Transverse colon (tissue), 4 donors: ENCODE measurements around the gene FAM149B1. TPM values are rescaled to one million over a fixed set of nuclear protein-coding genes. Genes with fewer than 3 reads are reported as not detected.

Source experiments
- DNase-seq: peaks from one replicate; pipeline ENCODE4 v3.0.0-alpha.2; 2019
- H3K27ac ChIP-seq, 4 donors: fragments of 200-600 bp; sonication (generic); 2 replicates each; pipeline ENCODE4 v1.5.1; 2016 to 2018; ENCODE audit warnings: inconsistent platforms in 4 of 4
- H3K27me3 ChIP-seq: fragments of 200-600 bp; sonication (generic); 2 replicates; pipeline ENCODE4 v1.5.1; 2017; ENCODE audit warnings: inconsistent platforms
- H3K36me3 ChIP-seq, 4 donors: fragments of 200-600 bp; sonication (generic); 2 replicates each; pipeline ENCODE4 v1.5.1; 2017 to 2019; ENCODE audit warnings: inconsistent platforms in 4 of 4
- H3K4me1 ChIP-seq, 4 donors: fragments of 200-600 bp; sonication (generic); 2 replicates each; pipeline ENCODE4 v1.5.1; 2017 to 2020; ENCODE audit warnings: inconsistent platforms in 4 of 4
- H3K4me3 ChIP-seq, 4 donors: fragments of 200-600 bp; sonication (generic); 1 replicate in 1 of 4; 2 replicates in 3 of 4; pipeline versions ENCODE4 v1.5.1 to v1.6.1; 2017 to 2019; ENCODE audit warnings: inconsistent platforms in 4 of 4
- H3K9me3 ChIP-seq, 2 donors: fragments of 200-600 bp; sonication (generic); 2 replicates each; pipeline ENCODE4 v1.5.1; 2017 to 2019; ENCODE audit warnings: inconsistent platforms in 2 of 2
- EP300 ChIP-seq: sonication (generic); formaldehyde crosslinking; IDR thresholded peaks from one replicate; pipeline ENCODE4 v1.6.1; 2017; ENCODE audit warnings: antibody characterized with exemption, low read depth
- POLR2A ChIP-seq: fragments of 450-650 bp; IDR thresholded peaks from one replicate; pipeline ENCODE4 v1.6.1; 2016; ENCODE audit warnings: antibody characterized with exemption, mild to moderate bottlenecking, moderate library complexity
- POLR2AphosphoS5 ChIP-seq, 3 donors: sonication (generic); formaldehyde crosslinking; IDR thresholded peaks; one replicate each; pipeline ENCODE4 v1.6.1; 2016; ENCODE audit warnings: antibody characterized with exemption in 3 of 3
- WGBS, 2 donors: methylation state at CpG; one replicate each; pipeline ENCODE4 v1.1.5; 2018; ENCODE audit warnings: low coverage in 1 of 2; 5-methylcytosine and 5-hydroxymethylcytosine counted together
- in situ Hi-C, 4 donors: fragments of 200-750 bp; cut with MboI; loops; one replicate each; pipeline versions ENCODE4 v1.15.0 to v1.15.1; 2017; ENCODE audit warnings: low sequenced_read_pairs in 3 of 4, low pct_ligation_motif_present in 1 of 4, low pct_unique_long_range_greater_than_20kb in 1 of 4
- intact Hi-C: fragments of 100-400 bp; cut with DNase I; formaldehyde crosslinking; loops from one replicate; pipeline ENCODE4 v1.15.1; 2023; ENCODE audit warnings: low total_unique reads
- total RNA-seq, 4 donors: library from RNA; depleted of rRNA; stranded (reverse); fragments of >200 nt; gene quantifications; one replicate each; pipeline ENCODE4 v1.1.0, GENCODE V29; 2016
- TF ChIP-seq, protein P1 (sequence below), 5 experiments: fragments of 200-600 bp in 3 of 5; fragments of 450-650 bp in 2 of 5; sonication (generic) in 3 of 5; IDR thresholded peaks; 1 replicate in 2 of 5; 2 replicates in 3 of 5; pipeline ENCODE4 v1.5.1; 2016 to 2017; ENCODE audit warnings: antibody characterized with exemption in 5 of 5, inconsistent platforms in 3 of 5, mild to moderate bottlenecking in 2 of 5, moderate library complexity in 1 of 5

The FAM149B1 gene
- total RNA-seq, 4 donors from 2014 or later = 9.7 to 32.0 (median 17.3) TPM

GRCh38 chr10:73219384-73219783, 51.5 kb downstream of the FAM149B1 start:
- no peaks in the 10 kb centered on the region for H3K9me3 ChIP-seq
- no peak overlapping the region for H3K27ac ChIP-seq
- H3K36me3 ChIP-seq = peaks cover 0 to 13% (median 0%) of the 10 kb centered on the region in 4 donors
- intact Hi-C loops = no loop called here
- H3K4me3 ChIP-seq = no peak overlapping the region
- TF ChIP-seq POLR2A = no peak
- TF ChIP-seq POLR2AphosphoS5 (IDR thresholded peaks at IDR 0.05) = no peak
- TF ChIP-seq EP300 = no peak
- TF ChIP-seq, protein P1, sequence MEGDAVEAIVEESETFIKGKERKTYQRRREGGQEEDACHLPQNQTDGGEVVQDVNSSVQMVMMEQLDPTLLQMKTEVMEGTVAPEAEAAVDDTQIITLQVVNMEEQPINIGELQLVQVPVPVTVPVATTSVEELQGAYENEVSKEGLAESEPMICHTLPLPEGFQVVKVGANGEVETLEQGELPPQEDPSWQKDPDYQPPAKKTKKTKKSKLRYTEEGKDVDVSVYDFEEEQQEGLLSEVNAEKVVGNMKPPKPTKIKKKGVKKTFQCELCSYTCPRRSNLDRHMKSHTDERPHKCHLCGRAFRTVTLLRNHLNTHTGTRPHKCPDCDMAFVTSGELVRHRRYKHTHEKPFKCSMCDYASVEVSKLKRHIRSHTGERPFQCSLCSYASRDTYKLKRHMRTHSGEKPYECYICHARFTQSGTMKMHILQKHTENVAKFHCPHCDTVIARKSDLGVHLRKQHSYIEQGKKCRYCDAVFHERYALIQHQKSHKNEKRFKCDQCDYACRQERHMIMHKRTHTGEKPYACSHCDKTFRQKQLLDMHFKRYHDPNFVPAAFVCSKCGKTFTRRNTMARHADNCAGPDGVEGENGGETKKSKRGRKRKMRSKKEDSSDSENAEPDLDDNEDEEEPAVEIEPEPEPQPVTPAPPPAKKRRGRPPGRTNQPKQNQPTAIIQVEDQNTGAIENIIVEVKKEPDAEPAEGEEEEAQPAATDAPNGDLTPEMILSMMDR (IDR thresholded peaks at IDR 0.05) = no peak
- H3K4me1 ChIP-seq = no peaks in the 10 kb centered on the region
- no peaks in the 10 kb centered on the region for H3K27me3 ChIP-seq
- no peak for DNase-seq
- in situ Hi-C loops = no loop called here

- 92 to 100% methylated on average over 1 of the region's 1 CpG for WGBS, 2 donors
- in situ Hi-C loops = no loop called here
Observed at GRCh38 chr10:73220989-73221388, 53.1 kb downstream of the FAM149B1 start.

DNA sequence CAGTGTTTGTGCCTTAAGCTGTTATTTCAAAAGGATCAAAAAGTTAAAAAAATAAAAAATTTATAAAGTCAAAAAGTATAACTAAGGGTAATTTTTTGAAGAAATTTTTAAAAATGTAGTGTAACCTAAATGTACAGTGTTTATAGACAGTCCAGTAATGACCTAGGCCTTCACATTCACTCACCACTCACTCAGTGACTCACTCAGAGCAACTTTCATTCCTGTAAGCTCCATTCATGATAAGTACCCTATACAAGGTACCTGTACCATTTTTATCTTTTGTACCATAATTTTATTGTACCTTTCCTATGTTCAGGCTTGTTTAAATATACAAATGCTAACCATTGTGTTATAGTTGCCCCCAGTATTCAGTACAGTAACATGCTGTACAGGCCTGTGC, 57.6 kb downstream of the FAM149B1 start:
- TF ChIP-seq POLR2A (no peak), EP300 (no peak), POLR2AphosphoS5 (IDR thresholded peaks at IDR 0.05) (no peak)
- TF ChIP-seq, protein P1 (IDR thresholded peaks at IDR 0.05) = no peak
- Histone ChIP-seq H3K4me1 (no peaks in the 10 kb centered on the region), H3K36me3 (no peaks in the 10 kb centered on the region), H3K27ac (no peak overlapping the region), H3K9me3 (no peaks in the 10 kb centered on the region), H3K4me3 (no peak overlapping the region), H3K27me3 (no peaks in the 10 kb centered on the region)
- DNase-seq = no peak
- intact Hi-C loops = no loop called here
- in situ Hi-C loops = no loop called here

More at GRCh38 chr10:73220989-73221388, 53.1 kb downstream of the FAM149B1 start:
- intact Hi-C loops = no loop called here
- H3K4me3 ChIP-seq = no peak overlapping the region
- TF ChIP-seq EP300 (no peak), POLR2A (no peak), POLR2AphosphoS5 (IDR thresholded peaks at IDR 0.05) (no peak)
- TF ChIP-seq, protein P1 (IDR thresholded peaks at IDR 0.05) = no peak
- no peaks in the 10 kb centered on the region for H3K9me3 ChIP-seq
- H3K27me3 ChIP-seq = no peaks in the 10 kb centered on the region
- DNase-seq = no peak
- peaks cover 0 to 13% (median 0%) of the 10 kb centered on the region in 4 donors for H3K36me3 ChIP-seq
- H3K4me1 ChIP-seq = no peaks in the 10 kb centered on the region
- H3K27ac ChIP-seq = no peak overlapping the region

DNA sequence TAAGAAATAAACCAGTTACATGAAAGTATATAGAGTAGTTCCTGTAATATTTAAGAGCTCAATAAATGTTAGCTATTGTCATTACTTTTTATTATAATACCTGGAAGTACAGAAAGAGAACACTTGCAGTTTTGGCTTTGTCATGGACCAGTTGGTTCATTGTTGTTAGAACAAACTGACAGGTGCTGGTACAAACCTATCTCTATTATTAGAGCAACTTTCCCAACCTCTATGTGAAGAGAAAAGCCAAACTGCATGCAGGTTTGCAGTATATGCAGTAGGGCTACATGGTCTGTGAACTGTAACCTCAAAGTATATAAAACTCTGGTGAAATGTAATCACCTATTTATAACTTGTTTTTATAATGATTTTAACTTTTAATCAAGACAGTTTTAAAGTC, 58.7 kb downstream of the FAM149B1 start:
- intact Hi-C loops (no loop called here), in situ Hi-C loops (no loop called here)
- Histone ChIP-seq H3K4me1 (no peaks in the 10 kb centered on the region), H3K36me3 (peaks cover 0 to 5% (median 0%) of the 10 kb centered on the region in 4 donors), H3K9me3 (no peaks in the 10 kb centered on the region), H3K27me3 (no peaks in the 10 kb centered on the region), H3K4me3 (no peak overlapping the region), H3K27ac (no peak overlapping the region)
- TF ChIP-seq POLR2A = no peak
- no peak for TF ChIP-seq EP300
- no peak for TF ChIP-seq POLR2AphosphoS5 (IDR thresholded peaks at IDR 0.05)
- TF ChIP-seq, protein P1 (IDR thresholded peaks at IDR 0.05) = no peak
- DNase-seq = no peak
